ENCODE results near the gene DNAI4. TPM values are rescaled to one million over a fixed set of nuclear protein-coding genes. Genes with fewer than 3 reads are reported as not detected.

Gene DNAI4
- total and polyA plus RNA-seq, 2 donors (not counting 1 experiment from before 2014, with no cell fraction given), result 0.30 to 2.7 TPM

DNA sequence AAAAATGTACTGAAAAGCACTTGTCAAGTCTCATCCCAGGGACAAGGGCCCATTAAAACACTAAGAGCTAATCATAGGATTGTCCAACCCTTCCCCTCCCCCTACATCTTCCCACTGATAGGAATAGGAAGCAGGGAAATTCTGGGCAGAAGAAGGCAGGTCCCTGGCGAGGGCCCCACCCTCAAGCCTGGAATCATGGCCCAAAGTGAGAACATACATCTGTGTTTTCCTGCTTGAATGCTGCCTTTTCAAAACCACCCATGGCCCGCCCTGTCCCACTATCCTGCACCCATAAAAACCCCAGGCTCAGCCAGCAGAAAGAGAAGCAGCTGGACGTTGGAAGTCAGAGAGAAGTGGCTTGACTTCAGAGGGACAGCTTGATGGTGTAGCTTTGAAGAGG lies 4.8 kb downstream of the DNAI4 start:
- H3K9me3 Mint-ChIP-seq (ENCODE audit: insufficient read depth), result peaks cover 3% of the 10 kb centered on the region
- Histone ChIP-seq H3K9ac (ENCODE audit: low read length) (no peak overlapping the region), H3K27ac (ENCODE audit: low read length in 2 of 2) (no peak overlapping the region), H3K4me2 (replicated peaks; ENCODE audit: low read depth, low read length, poor library complexity, severe bottlenecking) (no peak overlapping the region), H3K79me2 (ENCODE audit: control insufficient read depth, insufficient read depth, low read length) (peaks cover 15% of the 10 kb centered on the region), H3K4me1 (ENCODE audit: control insufficient read depth in 2 of 2, insufficient read depth in 2 of 2, low read length in 2 of 2) (peaks cover 7 to 10% of the 10 kb centered on the region in 2 donors), H4K20me1 (ENCODE audit: control insufficient read depth, insufficient read depth, low read length, poor library complexity, severe bottlenecking) (no peaks in the 10 kb centered on the region), H3K36me3 (replicated peaks in 1 of 2; ENCODE audit: control extremely low read depth in 1 of 2, control insufficient read depth in 1 of 2, extremely low read depth in 1 of 2, insufficient read depth in 2 of 2, low read length in 1 of 2) (no peaks in the 10 kb centered on the region), H3K9me3 (ENCODE audit: control extremely low read depth in 1 of 3, control insufficient read depth in 2 of 3, insufficient read depth in 1 of 3, low read length in 2 of 3) (no peaks in the 10 kb centered on the region), H3K4me3 (ENCODE audit: control extremely low read depth in 1 of 5, extremely low read depth in 1 of 5, insufficient read depth in 1 of 5, low read depth in 2 of 5, low read length in 4 of 5) (no peak overlapping the region), H3K27me3 (replicated peaks in 1 of 4; ENCODE audit: control extremely low read depth in 1 of 4, control insufficient read depth in 3 of 4, insufficient read depth in 4 of 4, low read length in 3 of 4) (no peaks in the 10 kb centered on the region), H2AFZ (ENCODE audit: insufficient read depth, low read depth, low read length, poor library complexity, severe bottlenecking) (no peak overlapping the region)
- H3K4me3 Mint-ChIP-seq, result no peak overlapping the region
- 67% methylated on average over 1 of the region's 3 CpGs for WGBS (ENCODE audit: insufficient coverage)
- intact Hi-C loops (cut with micrococcal nuclease), result loop anchor here (10.0 kb wide), 2 partner anchors 585 to 1955 kb away; partner anchors contain the start of gene JAK1
- ChIA-PET POLR2A (no interaction called here), CTCF (no interaction called here)
- no peak overlapping the region for H3K27ac Mint-ChIP-seq
- no peak for TF ChIP-seq EZH2 (IDR thresholded peaks at IDR 0.05; ENCODE audit: borderline replicate concordance, insufficient read depth, low read depth, low read length, poor library complexity, severe bottlenecking)
- TF ChIP-seq, protein P1, sequence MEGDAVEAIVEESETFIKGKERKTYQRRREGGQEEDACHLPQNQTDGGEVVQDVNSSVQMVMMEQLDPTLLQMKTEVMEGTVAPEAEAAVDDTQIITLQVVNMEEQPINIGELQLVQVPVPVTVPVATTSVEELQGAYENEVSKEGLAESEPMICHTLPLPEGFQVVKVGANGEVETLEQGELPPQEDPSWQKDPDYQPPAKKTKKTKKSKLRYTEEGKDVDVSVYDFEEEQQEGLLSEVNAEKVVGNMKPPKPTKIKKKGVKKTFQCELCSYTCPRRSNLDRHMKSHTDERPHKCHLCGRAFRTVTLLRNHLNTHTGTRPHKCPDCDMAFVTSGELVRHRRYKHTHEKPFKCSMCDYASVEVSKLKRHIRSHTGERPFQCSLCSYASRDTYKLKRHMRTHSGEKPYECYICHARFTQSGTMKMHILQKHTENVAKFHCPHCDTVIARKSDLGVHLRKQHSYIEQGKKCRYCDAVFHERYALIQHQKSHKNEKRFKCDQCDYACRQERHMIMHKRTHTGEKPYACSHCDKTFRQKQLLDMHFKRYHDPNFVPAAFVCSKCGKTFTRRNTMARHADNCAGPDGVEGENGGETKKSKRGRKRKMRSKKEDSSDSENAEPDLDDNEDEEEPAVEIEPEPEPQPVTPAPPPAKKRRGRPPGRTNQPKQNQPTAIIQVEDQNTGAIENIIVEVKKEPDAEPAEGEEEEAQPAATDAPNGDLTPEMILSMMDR (IDR thresholded peaks at IDR 0.05), result no peak
- peaks cover 10% of the 10 kb centered on the region for H3K4me1 Mint-ChIP-seq
- H3K27me3 Mint-ChIP-seq, result no peaks in the 10 kb centered on the region
- no peak for ATAC-seq (ENCODE audit: low read depth)
- DNase-seq, result no peak

DNA sequence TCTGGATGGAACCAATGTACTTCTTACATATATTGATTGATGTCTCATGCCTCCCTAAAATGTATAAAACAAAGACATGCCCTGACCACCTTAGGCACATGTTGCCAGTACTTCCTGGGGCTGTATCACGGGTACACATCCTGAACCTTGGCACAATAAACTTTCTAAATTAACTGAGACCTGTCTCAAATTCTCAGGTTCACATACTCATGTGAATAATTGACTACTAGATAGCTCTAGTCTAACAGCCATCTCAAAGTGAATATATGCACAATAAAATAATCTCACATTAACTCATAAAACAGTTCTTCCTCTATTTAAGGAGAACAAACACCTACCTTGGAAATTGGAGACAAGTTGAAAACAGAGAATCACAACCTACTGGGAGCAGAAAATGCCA lies 5.6 kb downstream of the DNAI4 start:
- no peaks in the 10 kb centered on the region for H3K27me3 Mint-ChIP-seq
- H3K36me3 ChIP-seq (replicated peaks in 1 of 2; ENCODE audit: control extremely low read depth in 1 of 2, control insufficient read depth in 1 of 2, extremely low read depth in 1 of 2, insufficient read depth in 2 of 2, low read length in 1 of 2), result no peaks in the 10 kb centered on the region
- no peaks in the 10 kb centered on the region for H4K20me1 ChIP-seq (ENCODE audit: control insufficient read depth, insufficient read depth, low read length, poor library complexity, severe bottlenecking)
- H3K27ac ChIP-seq (ENCODE audit: low read length in 2 of 2), result no peak overlapping the region
- H3K4me1 ChIP-seq (ENCODE audit: control insufficient read depth in 2 of 2, insufficient read depth in 2 of 2, low read length in 2 of 2), result peaks cover 6 to 7% of the 10 kb centered on the region in 2 donors
- no peak overlapping the region for H3K4me3 Mint-ChIP-seq
- H3K27ac Mint-ChIP-seq, result no peak overlapping the region
- no peaks in the 10 kb centered on the region for H3K9me3 ChIP-seq (ENCODE audit: control extremely low read depth in 1 of 3, control insufficient read depth in 2 of 3, insufficient read depth in 1 of 3, low read length in 2 of 3)
- WGBS (ENCODE audit: insufficient coverage), result 100% methylated on average over 1 of the region's 1 CpG
- TF ChIP-seq, protein P1 (IDR thresholded peaks at IDR 0.05), result no peak
- TF ChIP-seq EZH2 (IDR thresholded peaks at IDR 0.05; ENCODE audit: borderline replicate concordance, insufficient read depth, low read depth, low read length, poor library complexity, severe bottlenecking), result no peak
- DNase-seq (no peak), ATAC-seq (ENCODE audit: low read depth) (no peak)
- H3K4me3 ChIP-seq (ENCODE audit: control extremely low read depth in 1 of 5, extremely low read depth in 1 of 5, insufficient read depth in 1 of 5, low read depth in 2 of 5, low read length in 4 of 5), result no peak overlapping the region
- peaks cover 3% of the 10 kb centered on the region for H3K9me3 Mint-ChIP-seq (ENCODE audit: insufficient read depth)
- H3K79me2 ChIP-seq (ENCODE audit: control insufficient read depth, insufficient read depth, low read length), result peaks cover 11% of the 10 kb centered on the region
- H3K27me3 ChIP-seq (replicated peaks in 1 of 4; ENCODE audit: control extremely low read depth in 1 of 4, control insufficient read depth in 3 of 4, insufficient read depth in 4 of 4, low read length in 3 of 4), result no peaks in the 10 kb centered on the region
- no peak overlapping the region for H3K4me2 ChIP-seq (replicated peaks; ENCODE audit: low read depth, low read length, poor library complexity, severe bottlenecking)
- ChIA-PET POLR2A (no interaction called here), CTCF (no interaction called here)
- intact Hi-C loops (cut with micrococcal nuclease), result no loop called here
- no peak overlapping the region for H2AFZ ChIP-seq (ENCODE audit: insufficient read depth, low read depth, low read length, poor library complexity, severe bottlenecking)
- H3K9ac ChIP-seq (ENCODE audit: low read length), result no peak overlapping the region
- peaks cover 8% of the 10 kb centered on the region for H3K4me1 Mint-ChIP-seq

All from B cell (primary cell).